Heart left ventricle (tissue), 16 donors: ENCODE results near the gene RELB. TPM values are rescaled to one million over a fixed set of nuclear protein-coding genes. Genes with fewer than 3 reads are reported as not detected.

Source experiments
- ATAC-seq, 4 donors: fragments of 200-7000 bp; cut with Tn5 transposase; one replicate each; pipeline ENCODE4 v1.9.1; 2020 to 2022; ENCODE audit warnings: moderate library complexity in 4 of 4, mild to moderate bottlenecking in 3 of 4, moderate number of reproducible peaks in 1 of 4
- DNase-seq, 5 donors: peaks; one replicate each; pipeline ENCODE4 v3.0.0-alpha.2; 2020
- H3K27ac ChIP-seq, 12 donors: fragments of 200-600 bp; sonication (generic) in 4 of 12; one replicate each; pipeline versions ENCODE4 v1.5.0 to v1.8.0; 2016 to 2022; ENCODE audit warnings: mild to moderate bottlenecking in 2 of 12
- H3K27me3 ChIP-seq, 9 donors: fragments of 200-600 bp; sonication (generic) in 2 of 9; one replicate each; pipeline versions ENCODE4 v1.5.1 to v1.8.0; 2016 to 2022; ENCODE audit warnings: mild to moderate bottlenecking in 3 of 9
- H3K36me3 ChIP-seq, 9 donors: fragments of 200-600 bp; sonication (generic) in 2 of 9; one replicate each; pipeline versions ENCODE4 v1.5.0 to v1.8.0; 2018 to 2022; ENCODE audit warnings: mild to moderate bottlenecking in 2 of 9
- H3K4me1 ChIP-seq, 12 donors: fragments of 200-600 bp; sonication (generic) in 4 of 12; one replicate each; pipeline versions ENCODE4 v1.5.0 to v1.8.0; 2016 to 2022; ENCODE audit warnings: mild to moderate bottlenecking in 3 of 12
- H3K4me3 ChIP-seq, 12 donors: fragments of 200-600 bp; sonication (generic) in 4 of 12; one replicate each; pipeline versions ENCODE4 v1.5.0 to v1.8.0; 2017 to 2022; ENCODE audit warnings: mild to moderate bottlenecking in 9 of 12, moderate library complexity in 4 of 12
- H3K9me3 ChIP-seq, 12 donors: fragments of 200-600 bp; sonication (generic) in 4 of 12; one replicate each; pipeline versions ENCODE4 v1.5.0 to v1.8.0; 2016 to 2022; ENCODE audit warnings: mild to moderate bottlenecking in 1 of 12
- CTCF ChIP-seq, 12 donors: fragments of 200-600 bp; sonication (generic) in 4 of 12; IDR thresholded peaks; one replicate each; pipeline versions ENCODE4 v1.5.0 to v1.8.0; 2018 to 2022; ENCODE audit warnings: antibody characterized with exemption in 12 of 12, mild to moderate bottlenecking in 5 of 12
- POLR2A ChIP-seq, 2 donors: fragments of 450-650 bp; IDR thresholded peaks; one replicate each; pipeline ENCODE4 v1.6.1; 2017; ENCODE audit warnings: antibody characterized with exemption in 2 of 2, mild to moderate bottlenecking in 2 of 2, moderate library complexity in 2 of 2
- WGBS, 4 donors: extraction: QIAGEN DNeasy Blood & Tissue Kit in 2 of 4; methylation state at CpG; one replicate each; pipeline versions ENCODE4 v1.1.5 to v1.1.7; 2013 to 2018; 5-methylcytosine and 5-hydroxymethylcytosine counted together
- intact Hi-C, 10 donors: fragments of 100-400 bp; cut with DNase I; formaldehyde crosslinking; loops; one replicate each; pipeline versions ENCODE4 v1.11.1 to v1.14.2; 2022
- polyA plus RNA-seq, 2 donors: library from polyadenylated mRNA; stranded (reverse); fragments of 200-250 nt; gene quantifications; one replicate each; pipeline ENCODE4 v1.2.3, GENCODE V29; 2013
- total RNA-seq, 9 donors: library from RNA; depleted of rRNA in 2 of 9; stranded (reverse); fragments of >200 nt in 2 of 9; fragmentation: NEBNext Ultra II Directional in 3 of 9; extraction: Animal tissue kit (Norgen Biotek cat#: 25700) in 3 of 9; gene quantifications; one replicate each; pipeline versions ENCODE4 v1.1.0 to v1.2.4, GENCODE V29; 2016 to 2023
- donor health status: ischemic (EF 13 %, LVEDD 7.1; RV severe dilation, severe dysfunction).
- donor health status: healthy with polysubstance abuse.
- donor health status: DM: no; HTN: yes; CAD: no.
- donor health status: DM: no; HTN: no; CAD: no.
- donor health status: ischemic (EF 25% LVEDD 6.9; RV normal size, moderate dysfunction).
- donor health status: ischemic (EF 25% LVEDD 5.7; RV mildly dilated, moderate dysfunction).
- donor health status: healthy.
- donor health status: DM: yes; HTN: yes; CAD: no.
- donor health status: ischemic (EF 35%, LVEDD 5.7; RV mildly dilated, moderate dysfunction).
- donor health status: nonischemic (EF 11% LVEDD 7.7; RV severe dilation, severe dysfunction).
- donor health status: DM: yes; HTN: yes; CAD: no.
- donor health status: PGD.
- donor health status: ischemic (EF 29% LVEDD 5.4; RV normal size, mild dysfunction).
- donor health status: nonischemic (EF 23%, LVEDD 6.1; RV moderate dilation, normal function).

RELB gene
- total and polyA plus RNA-seq, 11 donors = 1.6 to 23.2 (median 6.7) TPM

GRCh38 chr19:45030825-45031224, 29.6 kb downstream of the RELB start:
- Histone ChIP-seq H3K27ac (no peak overlapping the region), H3K4me1 (no peaks in the 10 kb centered on the region), H3K4me3 (no peak overlapping the region), H3K9me3 (peaks cover 0 to 4% (median 0%) of the 10 kb centered on the region in 12 donors), H3K27me3 (no peaks in the 10 kb centered on the region), H3K36me3 (peaks cover 0 to 95% (median 56%) of the 10 kb centered on the region in 9 donors)
- TF ChIP-seq CTCF (IDR thresholded peaks at IDR 0.05) (no peak), POLR2A (IDR thresholded peaks at IDR 0.05) (no peak)
- WGBS, 4 donors = 89 to 97% (median 94%) methylated on average over 6 of the region's 6 CpGs
- DNase-seq (no peak), ATAC-seq (no peak)
- intact Hi-C loops = no loop called here

DNA sequence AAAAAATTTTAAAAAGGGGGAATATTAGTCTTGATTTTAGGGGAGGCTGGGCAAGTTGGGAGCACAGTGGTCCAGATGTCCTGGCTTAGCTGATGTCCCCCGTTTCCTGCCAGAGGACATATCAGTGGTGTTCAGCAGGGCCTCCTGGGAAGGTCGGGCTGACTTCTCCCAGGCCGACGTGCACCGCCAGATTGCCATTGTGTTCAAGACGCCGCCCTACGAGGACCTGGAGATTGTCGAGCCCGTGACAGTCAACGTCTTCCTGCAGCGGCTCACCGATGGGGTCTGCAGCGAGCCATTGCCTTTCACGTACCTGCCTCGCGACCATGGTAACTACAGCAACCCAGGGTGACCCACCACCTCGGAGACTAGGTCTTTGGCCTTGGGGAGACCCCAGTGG, 31.2 kb downstream of the RELB start:
- Histone ChIP-seq H3K4me1 (no peaks in the 10 kb centered on the region), H3K36me3 (peaks cover 0 to 98% (median 56%) of the 10 kb centered on the region in 9 donors), H3K27ac (no peak overlapping the region), H3K4me3 (no peak overlapping the region), H3K9me3 (peaks cover 0 to 4% (median 0%) of the 10 kb centered on the region in 12 donors), H3K27me3 (no peaks in the 10 kb centered on the region)
- intact Hi-C loops = no loop called here
- DNase-seq = no peak
- ATAC-seq = no peak
- WGBS, 4 donors = 71 to 73% (median 72%) methylated on average over 12 to 18 of the region's 18 CpGs
- no peak for TF ChIP-seq CTCF (IDR thresholded peaks at IDR 0.05)
- TF ChIP-seq POLR2A (IDR thresholded peaks at IDR 0.05) = no peak

DNA sequence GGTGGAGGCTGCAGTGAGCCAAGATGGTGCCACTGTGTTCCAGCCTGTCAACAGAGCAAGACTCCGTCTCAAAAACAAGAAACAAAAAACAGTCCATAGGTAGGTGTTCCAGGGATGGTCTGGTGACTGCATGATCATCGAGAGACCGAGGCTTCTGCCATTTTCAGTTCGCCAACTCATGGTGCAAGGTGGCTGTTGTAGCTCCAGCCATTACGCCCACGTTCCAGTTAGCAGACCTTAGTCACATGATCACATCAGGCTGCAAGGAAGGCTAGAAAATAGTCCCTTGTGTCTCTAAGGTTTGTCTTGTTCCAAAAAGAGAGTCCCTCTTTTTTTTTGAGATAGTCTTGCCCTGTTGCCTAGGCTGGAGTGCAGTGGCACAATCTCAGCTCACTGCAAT, 34.5 kb downstream of the RELB start:
- Histone ChIP-seq H3K27ac (no peak overlapping the region), H3K27me3 (no peaks in the 10 kb centered on the region), H3K4me3 (no peak overlapping the region), H3K36me3 (peaks cover 0 to 82% (median 44%) of the 10 kb centered on the region in 9 donors), H3K4me1 (peaks cover 6 to 21% (median 19%) of the 10 kb centered on the region in 12 donors), H3K9me3 (peaks cover 0 to 4% (median 0%) of the 10 kb centered on the region in 12 donors)
- TF ChIP-seq CTCF (IDR thresholded peaks at IDR 0.05) = no peak
- WGBS, 4 donors = 93 to 97% (median 95%) methylated on average over 6 of the region's 6 CpGs
- DNase-seq = no peak
- intact Hi-C loops = loop anchor here in 1 of 10 donors (5.0 kb wide), 1 partner anchor 42 kb away; the partner anchor contains the start of genes GEMIN7 and ZNF296
- no peak for ATAC-seq

DNA sequence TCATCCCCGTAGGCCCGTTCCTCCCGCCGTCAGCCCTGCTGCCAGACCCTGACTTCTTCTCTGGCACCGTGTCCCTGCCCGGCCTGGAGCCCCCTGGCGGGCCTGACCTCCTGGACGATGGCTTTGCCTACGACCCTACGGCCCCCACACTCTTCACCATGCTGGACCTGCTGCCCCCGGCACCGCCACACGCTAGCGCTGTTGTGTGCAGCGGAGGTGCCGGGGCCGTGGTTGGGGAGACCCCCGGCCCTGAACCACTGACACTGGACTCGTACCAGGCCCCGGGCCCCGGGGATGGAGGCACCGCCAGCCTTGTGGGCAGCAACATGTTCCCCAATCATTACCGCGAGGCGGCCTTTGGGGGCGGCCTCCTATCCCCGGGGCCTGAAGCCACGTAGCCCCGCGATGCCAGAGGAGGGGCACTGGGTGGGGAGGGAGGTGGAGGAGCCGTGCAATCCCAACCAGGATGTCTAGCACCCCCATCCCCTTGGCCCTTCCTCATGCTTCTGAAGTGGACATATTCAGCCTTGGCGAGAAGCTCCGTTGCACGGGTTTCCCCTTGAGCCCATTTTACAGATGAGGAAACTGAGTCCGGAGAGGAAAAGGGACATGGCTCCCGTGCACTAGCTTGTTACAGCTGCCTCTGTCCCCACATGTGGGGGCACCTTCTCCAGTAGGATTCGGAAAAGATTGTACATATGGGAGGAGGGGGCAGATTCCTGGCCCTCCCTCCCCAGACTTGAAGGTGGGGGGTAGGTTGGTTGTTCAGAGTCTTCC, 36.3 kb downstream of the RELB start:
- peaks cover 0 to 82% (median 50%) of the 10 kb centered on the region in 9 donors for H3K36me3 ChIP-seq
- no peaks in the 10 kb centered on the region for H3K27me3 ChIP-seq
- DNase-seq (no peak), ATAC-seq (no peak)
- H3K9me3 ChIP-seq = peaks cover 0 to 4% (median 0%) of the 10 kb centered on the region in 12 donors
- peak overlapping the region in 1 of 12 donors; percentile 97 for H3K27ac ChIP-seq
- TF ChIP-seq POLR2A (IDR thresholded peaks at IDR 0.05) = no peak
- TF ChIP-seq CTCF (IDR thresholded peaks at IDR 0.05) = no peak
- WGBS, 4 donors = 90 to 95% (median 93%) methylated on average over 26 to 37 of the region's 37 CpGs
- peaks cover 6 to 38% (median 31%) of the 10 kb centered on the region in 12 donors for H3K4me1 ChIP-seq
- intact Hi-C loops = loop anchor here in 3 of 10 donors (2.0 to 5.0 kb wide), 2 partner anchors 35 to 40 kb away; partner anchors contain the start of genes GEMIN7 (in 1 of the 3) and ZNF296 (in 1 of the 3)
- no peak overlapping the region for H3K4me3 ChIP-seq
